ENCODE results near the gene SLX9. TPM values are rescaled to one million over a fixed set of nuclear protein-coding genes. Genes with fewer than 3 reads are reported as not detected.

The SLX9 gene
- total RNA-seq, 1 experiment from 2014 or later: 12.2 TPM

DNA sequence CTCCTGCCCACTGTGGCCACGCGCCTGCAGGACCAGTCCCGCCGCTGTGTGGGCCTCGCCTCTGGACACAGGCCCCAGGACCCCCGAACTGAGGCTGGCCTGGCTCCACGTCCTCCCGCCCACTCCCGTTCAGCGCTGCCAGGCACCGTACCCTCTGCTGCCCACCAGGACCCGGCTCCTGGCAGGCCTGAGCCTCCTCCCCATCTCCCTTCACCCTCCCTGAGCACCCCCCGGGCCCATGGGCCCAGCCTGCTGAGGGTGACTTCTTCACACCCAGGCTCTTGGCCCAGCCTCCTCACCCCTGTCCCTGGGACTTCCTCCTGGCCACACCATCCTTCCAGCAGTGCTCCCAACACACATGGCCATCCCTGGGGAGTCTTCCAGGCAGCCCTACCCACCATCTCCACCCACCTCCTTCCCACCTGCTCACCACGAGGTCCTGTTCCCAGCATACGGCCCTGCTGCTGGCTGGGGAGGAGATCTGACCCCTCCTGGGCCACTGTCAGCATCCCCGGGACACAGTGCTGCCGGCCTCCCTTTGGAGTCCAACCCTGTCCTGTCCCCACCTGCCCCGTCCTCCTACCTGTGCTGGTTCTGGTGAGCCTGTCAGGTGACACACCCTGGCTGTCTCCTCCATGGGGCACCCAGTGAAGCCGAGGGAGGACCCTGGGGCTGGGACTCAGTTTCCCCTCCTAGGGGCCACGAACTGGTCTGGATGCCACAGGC is 53.7 kb downstream of the SLX9 start:
- Histone ChIP-seq H3K9me2 (replicated peaks; ENCODE audit: insufficient read depth, low read length) (no peaks in the 10 kb centered on the region), H3K36me3 (ENCODE audit: insufficient read depth, low read length) (no peaks in the 10 kb centered on the region), H3K4me3 (ENCODE audit: low read length) (no peak overlapping the region), H3K9ac (ENCODE audit: low read length) (no peak overlapping the region), H3K4me2 (ENCODE audit: low read depth, low read length, poor library complexity, severe bottlenecking) (no peak overlapping the region), H2AFZ (ENCODE audit: low read length) (no peak overlapping the region), H3K4me1 (ENCODE audit: low read length) (peaks cover 11% of the 10 kb centered on the region), H3K27me3 (ENCODE audit: low read length) (no peaks in the 10 kb centered on the region), H3K27ac (ENCODE audit: low read length) (no peak overlapping the region), H3K79me2 (ENCODE audit: low read length) (no peaks in the 10 kb centered on the region), H4K20me1 (ENCODE audit: insufficient read depth, low read depth, low read length) (peaks cover 7% of the 10 kb centered on the region; the same call in 1 of the 2 replicates), H3K9me3 (ENCODE audit: low read length) (no peaks in the 10 kb centered on the region)
- DNase-seq: no peak

GRCh38 chr21:44994047-44994694 is 54.3 kb downstream of the SLX9 start:
- Histone ChIP-seq H3K27me3 (ENCODE audit: low read length) (no peaks in the 10 kb centered on the region), H3K36me3 (ENCODE audit: insufficient read depth, low read length) (no peaks in the 10 kb centered on the region), H2AFZ (ENCODE audit: low read length) (no peak overlapping the region), H3K9me3 (ENCODE audit: low read length) (no peaks in the 10 kb centered on the region), H4K20me1 (ENCODE audit: insufficient read depth, low read depth, low read length) (peaks cover 4% of the 10 kb centered on the region; the same call in 1 of the 2 replicates), H3K9ac (ENCODE audit: low read length) (no peak overlapping the region), H3K27ac (ENCODE audit: low read length) (no peak overlapping the region), H3K4me3 (ENCODE audit: low read length) (no peak overlapping the region), H3K4me1 (ENCODE audit: low read length) (peaks cover 14% of the 10 kb centered on the region), H3K9me2 (replicated peaks; ENCODE audit: insufficient read depth, low read length) (no peaks in the 10 kb centered on the region), H3K4me2 (ENCODE audit: low read depth, low read length, poor library complexity, severe bottlenecking) (no peak overlapping the region), H3K79me2 (ENCODE audit: low read length) (no peaks in the 10 kb centered on the region)
- DNase-seq: no peak

DNA sequence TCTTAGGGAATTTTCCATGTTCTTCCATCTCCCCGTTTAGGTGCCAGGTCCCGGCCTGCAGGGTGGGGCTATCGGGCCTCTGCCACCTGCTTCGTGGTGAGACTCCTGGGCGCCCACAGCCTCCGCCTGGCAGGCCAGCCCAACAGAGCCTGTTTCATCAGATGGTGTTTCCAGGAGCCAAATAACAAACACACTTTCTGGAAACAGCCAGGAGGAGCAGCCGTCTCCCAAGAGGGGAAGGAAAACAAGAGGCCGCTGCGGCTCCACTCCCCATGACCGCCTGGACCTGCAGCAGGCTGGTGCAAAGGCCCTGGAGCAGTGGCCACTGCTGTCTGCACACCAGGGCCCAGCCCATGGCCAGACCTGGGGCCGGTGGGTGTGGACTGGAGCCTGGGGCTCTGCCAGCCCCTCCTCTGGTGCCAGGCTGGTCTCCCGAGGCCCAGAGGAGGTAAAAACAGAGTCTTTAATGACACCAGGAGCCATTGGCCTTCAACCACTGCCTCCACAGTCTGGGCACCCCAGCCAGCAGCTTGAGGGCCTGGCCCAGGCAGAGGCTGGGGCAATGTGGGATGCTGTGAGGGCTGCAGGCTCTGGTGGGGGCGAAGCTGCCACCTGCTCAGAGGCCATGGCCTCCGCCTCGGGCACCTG is 55.0 kb downstream of the SLX9 start:
- no peaks in the 10 kb centered on the region for H3K79me2 ChIP-seq (ENCODE audit: low read length)
- no peaks in the 10 kb centered on the region for H3K36me3 ChIP-seq (ENCODE audit: insufficient read depth, low read length)
- H3K9ac ChIP-seq (ENCODE audit: low read length): no peak overlapping the region
- no peaks in the 10 kb centered on the region for H3K27me3 ChIP-seq (ENCODE audit: low read length)
- H3K27ac ChIP-seq (ENCODE audit: low read length): no peak overlapping the region
- no peak for DNase-seq
- H3K4me2 ChIP-seq (ENCODE audit: low read depth, low read length, poor library complexity, severe bottlenecking): no peak overlapping the region
- peaks cover 3% of the 10 kb centered on the region; the same call in 1 of the 2 replicates for H4K20me1 ChIP-seq (ENCODE audit: insufficient read depth, low read depth, low read length)
- H3K9me3 ChIP-seq (ENCODE audit: low read length): no peaks in the 10 kb centered on the region
- no peak overlapping the region for H3K4me3 ChIP-seq (ENCODE audit: low read length)
- H3K9me2 ChIP-seq (replicated peaks; ENCODE audit: insufficient read depth, low read length): no peaks in the 10 kb centered on the region
- no peak overlapping the region for H2AFZ ChIP-seq (ENCODE audit: low read length)
- H3K4me1 ChIP-seq (ENCODE audit: low read length): peaks cover 14% of the 10 kb centered on the region

DNA sequence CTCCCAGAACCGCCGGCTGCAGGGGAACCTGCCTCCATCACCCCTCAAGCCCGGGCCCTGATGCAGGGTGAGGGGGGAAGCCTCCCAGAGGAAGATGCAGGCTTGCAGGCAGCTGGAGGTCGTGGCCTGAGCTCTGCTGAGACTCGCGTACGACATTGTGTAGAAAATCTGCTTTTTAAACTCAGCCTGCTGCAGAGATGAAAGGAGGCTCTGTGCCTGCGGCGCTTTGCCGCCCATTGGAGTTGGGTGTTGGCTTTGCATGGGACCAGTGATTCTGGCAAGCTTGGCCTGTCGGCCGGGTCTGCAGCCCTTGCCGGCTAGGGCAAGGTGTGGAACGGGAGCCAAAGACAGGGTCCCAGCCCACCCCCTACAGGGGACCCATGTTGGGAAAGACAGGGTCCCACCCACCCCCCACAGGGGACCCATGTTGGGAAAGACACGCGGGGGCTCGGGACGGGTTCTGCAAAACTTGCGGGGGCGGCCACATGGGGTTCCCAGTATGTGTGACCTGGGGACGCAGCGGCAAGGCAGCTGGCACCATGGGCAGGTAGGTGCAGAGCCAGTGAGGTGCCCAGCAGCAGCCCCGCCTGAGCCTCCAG is 55.6 kb downstream of the SLX9 start:
- Histone ChIP-seq H3K4me3 (ENCODE audit: low read length) (no peak overlapping the region), H3K27me3 (ENCODE audit: low read length) (no peaks in the 10 kb centered on the region), H3K4me2 (ENCODE audit: low read depth, low read length, poor library complexity, severe bottlenecking) (no peak overlapping the region), H3K36me3 (ENCODE audit: insufficient read depth, low read length) (no peaks in the 10 kb centered on the region), H4K20me1 (ENCODE audit: insufficient read depth, low read depth, low read length) (peaks cover 3% of the 10 kb centered on the region; the same call in 1 of the 2 replicates), H3K79me2 (ENCODE audit: low read length) (no peaks in the 10 kb centered on the region), H3K9me2 (replicated peaks; ENCODE audit: insufficient read depth, low read length) (no peaks in the 10 kb centered on the region), H2AFZ (ENCODE audit: low read length) (no peak overlapping the region), H3K4me1 (ENCODE audit: low read length) (peaks cover 16% of the 10 kb centered on the region), H3K9ac (ENCODE audit: low read length) (no peak overlapping the region), H3K27ac (ENCODE audit: low read length) (no peak overlapping the region), H3K9me3 (ENCODE audit: low read length) (no peaks in the 10 kb centered on the region)
- DNase-seq: no peak

DNA sequence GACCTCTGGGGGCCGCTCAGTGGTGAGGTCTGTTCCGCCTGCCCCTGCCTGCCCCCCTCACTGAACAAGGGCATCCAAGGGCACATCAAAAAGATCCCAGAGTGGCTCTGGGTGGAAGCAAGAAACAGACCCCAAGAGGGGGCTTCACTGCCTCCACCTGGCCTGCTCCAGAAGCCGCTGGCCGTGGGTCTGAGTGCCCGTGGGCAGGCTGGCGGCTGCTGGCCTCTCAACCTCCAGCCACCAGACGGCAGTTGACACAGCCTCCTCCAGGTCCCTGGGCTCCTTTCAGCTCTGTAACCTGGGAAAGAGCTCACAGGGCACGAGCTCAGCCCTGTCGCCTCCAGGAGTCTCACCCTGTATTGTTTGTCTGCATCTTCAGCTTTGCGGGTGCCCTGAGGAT is 56.3 kb downstream of the SLX9 start:
- H3K79me2 ChIP-seq (ENCODE audit: low read length): no peaks in the 10 kb centered on the region
- no peaks in the 10 kb centered on the region for H3K36me3 ChIP-seq (ENCODE audit: insufficient read depth, low read length)
- no peak overlapping the region for H3K9ac ChIP-seq (ENCODE audit: low read length)
- peaks cover 3% of the 10 kb centered on the region; the same call in 1 of the 2 replicates for H4K20me1 ChIP-seq (ENCODE audit: insufficient read depth, low read depth, low read length)
- no peaks in the 10 kb centered on the region for H3K9me3 ChIP-seq (ENCODE audit: low read length)
- DNase-seq: no peak
- H3K9me2 ChIP-seq (replicated peaks; ENCODE audit: insufficient read depth, low read length): no peaks in the 10 kb centered on the region
- peaks cover 16% of the 10 kb centered on the region for H3K4me1 ChIP-seq (ENCODE audit: low read length)
- H3K4me2 ChIP-seq (ENCODE audit: low read depth, low read length, poor library complexity, severe bottlenecking): no peak overlapping the region
- no peak overlapping the region for H2AFZ ChIP-seq (ENCODE audit: low read length)
- H3K27ac ChIP-seq (ENCODE audit: low read length): no peak overlapping the region
- H3K27me3 ChIP-seq (ENCODE audit: low read length): no peaks in the 10 kb centered on the region
- H3K4me3 ChIP-seq (ENCODE audit: low read length): no peak overlapping the region

- Histone ChIP-seq H3K9me3 (ENCODE audit: low read length) (no peaks in the 10 kb centered on the region), H3K9ac (ENCODE audit: low read length) (no peak overlapping the region), H3K27ac (ENCODE audit: low read length) (no peak overlapping the region), H3K27me3 (ENCODE audit: low read length) (no peaks in the 10 kb centered on the region), H3K4me1 (ENCODE audit: low read length) (peaks cover 16% of the 10 kb centered on the region), H2AFZ (ENCODE audit: low read length) (no peak overlapping the region), H4K20me1 (ENCODE audit: insufficient read depth, low read depth, low read length) (peaks cover 3% of the 10 kb centered on the region; the same call in 1 of the 2 replicates), H3K9me2 (replicated peaks; ENCODE audit: insufficient read depth, low read length) (no peaks in the 10 kb centered on the region), H3K79me2 (ENCODE audit: low read length) (no peaks in the 10 kb centered on the region), H3K4me3 (ENCODE audit: low read length) (no peak overlapping the region), H3K4me2 (ENCODE audit: low read depth, low read length, poor library complexity, severe bottlenecking) (no peak overlapping the region), H3K36me3 (ENCODE audit: insufficient read depth, low read length) (no peaks in the 10 kb centered on the region)
- no peak for DNase-seq
These were observed 56.7 kb downstream of the SLX9 start for GRCh38 chr21:44996501-44996921.

GRCh38 chr21:44996983-44997936 is 57.4 kb downstream of the SLX9 start:
- Histone ChIP-seq H3K79me2 (ENCODE audit: low read length) (no peaks in the 10 kb centered on the region), H3K36me3 (ENCODE audit: insufficient read depth, low read length) (no peaks in the 10 kb centered on the region), H3K9me3 (ENCODE audit: low read length) (no peaks in the 10 kb centered on the region), H3K4me2 (ENCODE audit: low read depth, low read length, poor library complexity, severe bottlenecking) (no peak overlapping the region), H4K20me1 (ENCODE audit: insufficient read depth, low read depth, low read length) (peaks cover 3% of the 10 kb centered on the region; the same call in 1 of the 2 replicates), H3K4me3 (ENCODE audit: low read length) (no peak overlapping the region), H3K27me3 (ENCODE audit: low read length) (no peaks in the 10 kb centered on the region), H3K4me1 (ENCODE audit: low read length) (peaks cover 16% of the 10 kb centered on the region), H2AFZ (ENCODE audit: low read length) (no peak overlapping the region), H3K9ac (ENCODE audit: low read length) (no peak overlapping the region), H3K9me2 (replicated peaks; ENCODE audit: insufficient read depth, low read length) (no peaks in the 10 kb centered on the region), H3K27ac (ENCODE audit: low read length) (no peak overlapping the region)
- DNase-seq: no peak

All from Karpas-422 (cell line).